Liver (tissue), 3 donors: ENCODE results near the gene CBX6.

Source experiments
- ATF3 ChIP-seq: IDR thresholded peaks from 2 replicates; pipeline ENCODE4 v1.6.1; 2016; ENCODE audit warnings: antibody characterized with exemption
- CTCF ChIP-seq: fragments of 150-350 bp; IDR thresholded peaks from 2 replicates; pipeline ENCODE4 v1.5.1; 2017; ENCODE audit warnings: improper control_type of control experiment, low read depth, low read length; ENCODE audit not compliant: missing input control
- GABPA ChIP-seq, 2 donors: IDR thresholded peaks in 1 of 2; conservative IDR thresholded peaks in 1 of 2; 2 replicates each; pipeline ENCODE4 v1.6.1; 2016; ENCODE audit warnings: antibody characterized with exemption in 2 of 2, mild to moderate bottlenecking in 1 of 2, moderate library complexity in 1 of 2
- JUND ChIP-seq, 2 donors: IDR thresholded peaks; 2 replicates each; pipeline ENCODE4 v1.6.1; 2016; ENCODE audit warnings: antibody characterized with exemption in 2 of 2
- RAD21 ChIP-seq, 2 donors: IDR thresholded peaks; 2 replicates each; pipeline ENCODE4 v1.6.1; 2016; ENCODE audit warnings: antibody characterized with exemption in 2 of 2, mild to moderate bottlenecking in 2 of 2
- REST ChIP-seq: IDR thresholded peaks from 2 replicates; pipeline ENCODE4 v1.6.1; 2016; ENCODE audit warnings: antibody characterized with exemption, mild to moderate bottlenecking
- TAF1 ChIP-seq: conservative IDR thresholded peaks from 2 replicates; pipeline ENCODE4 v1.6.1; 2016; ENCODE audit warnings: antibody characterized with exemption, mild to moderate bottlenecking
- YY1 ChIP-seq: IDR thresholded peaks from 2 replicates; pipeline ENCODE4 v1.6.1; 2016; ENCODE audit warnings: antibody characterized with exemption, mild to moderate bottlenecking
- ZBTB33 ChIP-seq: IDR thresholded peaks from 2 replicates; pipeline ENCODE4 v1.6.1; 2016; ENCODE audit warnings: antibody characterized with exemption
- donor health status: healthy.
- donor health status: healthy.

- TF ChIP-seq CTCF (no peak), TAF1 (no peak), REST (peak; percentile 30), ATF3 (no peak), YY1 (peak; percentile 94), GABPA (IDR thresholded peaks at IDR 0.05 in 1 of 2, conservative IDR thresholded peaks at IDR 0.05 in 1 of 2) (no peak), JUND (IDR thresholded peaks at IDR 0.05) (no peak), RAD21 (IDR thresholded peaks at IDR 0.05) (peak in 1 of 2 donors; percentile 22), ZBTB33 (no peak)
These were observed 824 bp upstream of the CBX6 start for GRCh38 chr22:38872831-38873248.
